Ramos (cell line): ENCODE results near the gene CBL.

Experiments
- in situ Hi-C: fragments of 300-500 bp; cut with MboI; formaldehyde crosslinking; loops from one replicate; pipeline ENCODE4 v1.14.3; 2022; ENCODE audit warnings: low sequenced_read_pairs; ENCODE audit not compliant: unreplicated experiment

The CBL gene

GRCh38 chr11:119305556-119306372 is 99.6 kb downstream of the CBL start:
- in situ Hi-C loops, result no loop called here

- in situ Hi-C loops, result no loop called here
Measured at GRCh38 chr11:119306373-119306890, 100.3 kb downstream of the CBL start.

GRCh38 chr11:119307219-119307618 is 101.1 kb downstream of the CBL start:
- in situ Hi-C loops, result no loop called here

GRCh38 chr11:119307974-119308373 is 101.8 kb downstream of the CBL start:
- in situ Hi-C loops, result no loop called here

GRCh38 chr11:119309411-119309810 is 103.3 kb downstream of the CBL start:
- in situ Hi-C loops, result no loop called here

GRCh38 chr11:119309953-119310681 is 104.0 kb downstream of the CBL start:
- in situ Hi-C loops, result no loop called here

- in situ Hi-C loops, result no loop called here
Measured at GRCh38 chr11:119310682-119311052, 104.5 kb downstream of the CBL start.

GRCh38 chr11:119314726-119315125 is 108.6 kb downstream of the CBL start:
- in situ Hi-C loops, result no loop called here

GRCh38 chr11:119315131-119316015 is 109.2 kb downstream of the CBL start:
- in situ Hi-C loops, result no loop called here

- in situ Hi-C loops, result no loop called here
Measured at GRCh38 chr11:119316016-119316728, 110.0 kb downstream of the CBL start.

- in situ Hi-C loops, result no loop called here
Measured at GRCh38 chr11:119316729-119317591, 110.8 kb downstream of the CBL start, which contains the start of gene MCAM. TSS of gene MCAM (minus strand) at chr11:119317130. CDS start at chr11:119317101, 29 bp downstream.

GRCh38 chr11:119317592-119318239 is 111.6 kb downstream of the CBL start:
- in situ Hi-C loops, result no loop called here

GRCh38 chr11:119318240-119319135 is 112.3 kb downstream of the CBL start:
- in situ Hi-C loops, result no loop called here

- in situ Hi-C loops, result no loop called here
Measured at GRCh38 chr11:119319136-119319699, 113.1 kb downstream of the CBL start.

GRCh38 chr11:119319700-119320239 is 113.6 kb downstream of the CBL start:
- in situ Hi-C loops, result no loop called here

GRCh38 chr11:119320240-119320775 is 114.2 kb downstream of the CBL start:
- in situ Hi-C loops, result no loop called here
